ENCODE results near the gene RNPC3.

- TF ChIP-seq CTCF (conservative IDR thresholded peaks at IDR 0.05; ENCODE audit: low read depth, low read length) (no peak), EZH2 (IDR thresholded peaks at IDR 0.05; ENCODE audit: low read length, unreplicated experiment) (no peak), EZH2phosphoT487 (IDR thresholded peaks at IDR 0.05; ENCODE audit: borderline replicate concordance, low read length) (no peak)
Measured at GRCh38 chr1:103516283-103516682, 9.2 kb upstream of the RNPC3 start.

All from PC-3 (cell line).